ENCODE data around the gene RFX4. TPM values are rescaled to one million over a fixed set of nuclear protein-coding genes. Genes with fewer than 3 reads are reported as not detected.

The RFX4 gene
- total RNA-seq, 4 donors from 2014 or later: not detected

- DNase-seq (ENCODE audit: low spot score in 2 of 2): peak in 1 of 2 donors; percentile 40
- 68 to 77% methylated on average over 6 of the region's 6 CpGs for WGBS, 2 donors
- intact Hi-C loops (cut with DNase I; ENCODE audit: low total_unique reads): no loop called here
These were observed 89.0 kb downstream of the RFX4 start for GRCh38 chr12:106671840-106672239.

GRCh38 chr12:106672314-106673025 lies 89.7 kb downstream of the RFX4 start:
- WGBS, 2 donors: 36 to 37% methylated on average over 8 of the region's 8 CpGs
- no peak for TF ChIP-seq CTCF (IDR thresholded peaks at IDR 0.05)
- no peak for TF ChIP-seq POLR2A (IDR thresholded peaks at IDR 0.05)
- DNase-seq (ENCODE audit: low spot score in 2 of 2): peak in 1 of 2 donors; percentile 25
- intact Hi-C loops (cut with DNase I; ENCODE audit: low total_unique reads): no loop called here
- H3K4me3 ChIP-seq (ENCODE audit: low read depth, poor library complexity, severe bottlenecking): no peak overlapping the region

More at GRCh38 chr12:106671840-106672239, 89.0 kb downstream of the RFX4 start:
- H3K4me3 ChIP-seq (ENCODE audit: low read depth, poor library complexity, severe bottlenecking): no peak overlapping the region
- TF ChIP-seq CTCF (IDR thresholded peaks at IDR 0.05): no peak
- no peak for TF ChIP-seq POLR2A (IDR thresholded peaks at IDR 0.05)

- 62% methylated on average over 8 of the region's 8 CpGs for WGBS, 2 donors
- intact Hi-C loops (cut with DNase I; ENCODE audit: low total_unique reads): no loop called here
These were observed 90.3 kb downstream of the RFX4 start for GRCh38 chr12:106673141-106673540.

GRCh38 chr12:106675651-106676435 lies 93.0 kb downstream of the RFX4 start:
- intact Hi-C loops (cut with DNase I; ENCODE audit: low total_unique reads): no loop called here
- 88 to 90% methylated on average over 10 of the region's 10 CpGs for WGBS, 2 donors

More at GRCh38 chr12:106673141-106673540, 90.3 kb downstream of the RFX4 start:
- DNase-seq (ENCODE audit: low spot score in 2 of 2): peak in 1 of 2 donors; percentile 60
- TF ChIP-seq CTCF (IDR thresholded peaks at IDR 0.05) (no peak), POLR2A (IDR thresholded peaks at IDR 0.05) (no peak)
- H3K4me3 ChIP-seq (ENCODE audit: low read depth, poor library complexity, severe bottlenecking): no peak overlapping the region

GRCh38 chr12:106679574-106679973 lies 96.8 kb downstream of the RFX4 start:
- no peak overlapping the region for H3K4me3 ChIP-seq (ENCODE audit: low read depth, poor library complexity, severe bottlenecking)
- TF ChIP-seq CTCF (IDR thresholded peaks at IDR 0.05) (no peak), POLR2A (IDR thresholded peaks at IDR 0.05) (no peak)
- WGBS, 2 donors: 68 to 70% methylated on average over 1 of the region's 1 CpG
- intact Hi-C loops (cut with DNase I; ENCODE audit: low total_unique reads): no loop called here
- no peak for DNase-seq (ENCODE audit: low spot score in 2 of 2)

More at GRCh38 chr12:106675651-106676435, 93.0 kb downstream of the RFX4 start:
- no peak overlapping the region for H3K4me3 ChIP-seq (ENCODE audit: low read depth, poor library complexity, severe bottlenecking)
- TF ChIP-seq CTCF (IDR thresholded peaks at IDR 0.05) (no peak), POLR2A (IDR thresholded peaks at IDR 0.05) (no peak)
- peak in 1 of 2 donors; percentile 39 for DNase-seq (ENCODE audit: low spot score in 2 of 2)

Data from lower leg skin (tissue), 4 donors.